Activated naive CD4-positive, alpha-beta T cell treated with anti-CD3 and anti-CD28 coated beads, Interleukin-2, amount 50 U/mL, for 16 hours (primary cell): ENCODE measurements around the gene KCNJ16.
A peak's percentile ranks its signal among the peaks of the same experiment; 100 is the strongest.

Source experiments
- DNase-seq: peaks from one replicate; pipeline ENCODE4 v3.0.0-alpha.2; 2020

Gene KCNJ16

GRCh38 chr17:70132505-70132904, 57.5 kb downstream of the KCNJ16 start:
- no peak for DNase-seq

- no peak for DNase-seq
These were observed 59.0 kb downstream of the KCNJ16 start for GRCh38 chr17:70134042-70134441.

- no peak for DNase-seq
These were observed 59.8 kb downstream of the KCNJ16 start for GRCh38 chr17:70134777-70135176.

- DNase-seq: no peak
These were observed 61.1 kb downstream of the KCNJ16 start for GRCh38 chr17:70136131-70136530.

- no peak for DNase-seq
These were observed 62.6 kb downstream of the KCNJ16 start for GRCh38 chr17:70137451-70138230.

GRCh38 chr17:70138291-70138865, 63.4 kb downstream of the KCNJ16 start:
- DNase-seq: no peak

GRCh38 chr17:70139449-70139993, 64.5 kb downstream of the KCNJ16 start:
- DNase-seq: no peak

- DNase-seq: no peak
These were observed 69.3 kb downstream of the KCNJ16 start for GRCh38 chr17:70144260-70144846.

- DNase-seq: no peak
These were observed 78.2 kb downstream of the KCNJ16 start for GRCh38 chr17:70153210-70153609.

GRCh38 chr17:70157151-70157550, 82.1 kb downstream of the KCNJ16 start:
- no peak for DNase-seq

- no peak for DNase-seq
These were observed 83.2 kb downstream of the KCNJ16 start for GRCh38 chr17:70158180-70158579.

- no peak for DNase-seq
These were observed 83.6 kb downstream of the KCNJ16 start for GRCh38 chr17:70158591-70158990.

- DNase-seq: no peak
These were observed 85.0 kb downstream of the KCNJ16 start for GRCh38 chr17:70159980-70160379.

GRCh38 chr17:70161519-70161918, 86.5 kb downstream of the KCNJ16 start:
- no peak for DNase-seq

- DNase-seq: no peak
These were observed 90.4 kb downstream of the KCNJ16 start for GRCh38 chr17:70165383-70165782.

GRCh38 chr17:70166615-70167014, 91.6 kb downstream of the KCNJ16 start:
- no peak for DNase-seq

GRCh38 chr17:70168044-70168976, 93.3 kb downstream of the KCNJ16 start:
- no peak for DNase-seq

GRCh38 chr17:70168977-70169708, 94.1 kb downstream of the KCNJ16 start, which contains the start of gene KCNJ2:
TSS of gene KCNJ2 (plus strand) at chr17:70169532. CDS start at chr17:70175040, 5,508 bp downstream.
- DNase-seq: peak; percentile 22

- no peak for DNase-seq
These were observed 94.9 kb downstream of the KCNJ16 start for GRCh38 chr17:70169709-70170597.

- no peak for DNase-seq
These were observed 96.1 kb downstream of the KCNJ16 start for GRCh38 chr17:70171159-70171558.

GRCh38 chr17:70172449-70172848, 97.4 kb downstream of the KCNJ16 start:
- DNase-seq: no peak
